ENCODE results near the gene EFCAB6. TPM values are rescaled to one million over a fixed set of nuclear protein-coding genes. Genes with fewer than 3 reads are reported as not detected.

EFCAB6 gene
- total and polyA plus RNA-seq, 10 of the 15 experiments (the other 5 are each of a cell fraction or from before 2014, with no cell fraction given) = 0.05 to 0.42 (median 0.19) TPM

GRCh38 chr22:43798492-43798891, 13.6 kb downstream of the EFCAB6 start (continued):
- TF ChIP-seq, protein P1, sequence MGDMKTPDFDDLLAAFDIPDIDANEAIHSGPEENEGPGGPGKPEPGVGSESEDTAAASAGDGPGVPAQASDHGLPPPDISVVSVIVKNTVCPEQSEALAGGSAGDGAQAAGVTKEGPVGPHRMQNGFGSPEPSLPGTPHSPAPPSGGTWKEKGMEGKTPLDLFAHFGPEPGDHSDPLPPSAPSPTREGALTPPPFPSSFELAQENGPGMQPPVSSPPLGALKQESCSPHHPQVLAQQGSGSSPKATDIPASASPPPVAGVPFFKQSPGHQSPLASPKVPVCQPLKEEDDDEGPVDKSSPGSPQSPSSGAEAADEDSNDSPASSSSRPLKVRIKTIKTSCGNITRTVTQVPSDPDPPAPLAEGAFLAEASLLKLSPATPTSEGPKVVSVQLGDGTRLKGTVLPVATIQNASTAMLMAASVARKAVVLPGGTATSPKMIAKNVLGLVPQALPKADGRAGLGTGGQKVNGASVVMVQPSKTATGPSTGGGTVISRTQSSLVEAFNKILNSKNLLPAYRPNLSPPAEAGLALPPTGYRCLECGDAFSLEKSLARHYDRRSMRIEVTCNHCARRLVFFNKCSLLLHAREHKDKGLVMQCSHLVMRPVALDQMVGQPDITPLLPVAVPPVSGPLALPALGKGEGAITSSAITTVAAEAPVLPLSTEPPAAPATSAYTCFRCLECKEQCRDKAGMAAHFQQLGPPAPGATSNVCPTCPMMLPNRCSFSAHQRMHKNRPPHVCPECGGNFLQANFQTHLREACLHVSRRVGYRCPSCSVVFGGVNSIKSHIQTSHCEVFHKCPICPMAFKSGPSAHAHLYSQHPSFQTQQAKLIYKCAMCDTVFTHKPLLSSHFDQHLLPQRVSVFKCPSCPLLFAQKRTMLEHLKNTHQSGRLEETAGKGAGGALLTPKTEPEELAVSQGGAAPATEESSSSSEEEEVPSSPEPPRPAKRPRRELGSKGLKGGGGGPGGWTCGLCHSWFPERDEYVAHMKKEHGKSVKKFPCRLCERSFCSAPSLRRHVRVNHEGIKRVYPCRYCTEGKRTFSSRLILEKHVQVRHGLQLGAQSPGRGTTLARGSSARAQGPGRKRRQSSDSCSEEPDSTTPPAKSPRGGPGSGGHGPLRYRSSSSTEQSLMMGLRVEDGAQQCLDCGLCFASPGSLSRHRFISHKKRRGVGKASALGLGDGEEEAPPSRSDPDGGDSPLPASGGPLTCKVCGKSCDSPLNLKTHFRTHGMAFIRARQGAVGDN (IDR thresholded peaks at IDR 0.05) = peak; percentile 57; the same call in 1 of the 2 replicates
- TF ChIP-seq, protein P2, sequence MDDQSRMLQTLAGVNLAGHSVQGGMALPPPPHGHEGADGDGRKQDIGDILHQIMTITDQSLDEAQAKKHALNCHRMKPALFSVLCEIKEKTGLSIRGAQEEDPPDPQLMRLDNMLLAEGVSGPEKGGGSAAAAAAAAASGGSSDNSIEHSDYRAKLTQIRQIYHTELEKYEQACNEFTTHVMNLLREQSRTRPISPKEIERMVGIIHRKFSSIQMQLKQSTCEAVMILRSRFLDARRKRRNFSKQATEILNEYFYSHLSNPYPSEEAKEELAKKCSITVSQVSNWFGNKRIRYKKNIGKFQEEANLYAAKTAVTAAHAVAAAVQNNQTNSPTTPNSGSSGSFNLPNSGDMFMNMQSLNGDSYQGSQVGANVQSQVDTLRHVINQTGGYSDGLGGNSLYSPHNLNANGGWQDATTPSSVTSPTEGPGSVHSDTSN (IDR thresholded peaks at IDR 0.05; ENCODE audit: insufficient replicate concordance, low read depth, low read length) = no peak
- TF ChIP-seq SMAD1 (IDR thresholded peaks at IDR 0.05; ENCODE audit: low read depth, partially characterized antibody) = no peak
- no peak for TF ChIP-seq CEBPB (IDR thresholded peaks at IDR 0.05; ENCODE audit: borderline replicate concordance in 1 of 2, low read depth in 2 of 2, low read length in 2 of 2)
- 0 out of 2 replicates have a peak, but pooled peaks have one; percentile 41 for TF ChIP-seq NBN (IDR thresholded peaks at IDR 0.05)
- no peak for TF ChIP-seq SREBF2 (IDR thresholded peaks at IDR 0.05; ENCODE audit: low read length)
- peak; percentile 68 to 72 for TF ChIP-seq IKZF2 (IDR thresholded peaks at IDR 0.05)
- no peak for TF ChIP-seq BMI1 (IDR thresholded peaks at IDR 0.05; ENCODE audit: borderline replicate concordance)
- TF ChIP-seq, protein P3, sequence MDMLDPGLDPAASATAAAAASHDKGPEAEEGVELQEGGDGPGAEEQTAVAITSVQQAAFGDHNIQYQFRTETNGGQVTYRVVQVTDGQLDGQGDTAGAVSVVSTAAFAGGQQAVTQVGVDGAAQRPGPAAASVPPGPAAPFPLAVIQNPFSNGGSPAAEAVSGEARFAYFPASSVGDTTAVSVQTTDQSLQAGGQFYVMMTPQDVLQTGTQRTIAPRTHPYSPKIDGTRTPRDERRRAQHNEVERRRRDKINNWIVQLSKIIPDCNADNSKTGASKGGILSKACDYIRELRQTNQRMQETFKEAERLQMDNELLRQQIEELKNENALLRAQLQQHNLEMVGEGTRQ (IDR thresholded peaks at IDR 0.05; ENCODE audit: borderline replicate concordance, low read depth, low read length) = no peak
- TF ChIP-seq, protein P4, sequence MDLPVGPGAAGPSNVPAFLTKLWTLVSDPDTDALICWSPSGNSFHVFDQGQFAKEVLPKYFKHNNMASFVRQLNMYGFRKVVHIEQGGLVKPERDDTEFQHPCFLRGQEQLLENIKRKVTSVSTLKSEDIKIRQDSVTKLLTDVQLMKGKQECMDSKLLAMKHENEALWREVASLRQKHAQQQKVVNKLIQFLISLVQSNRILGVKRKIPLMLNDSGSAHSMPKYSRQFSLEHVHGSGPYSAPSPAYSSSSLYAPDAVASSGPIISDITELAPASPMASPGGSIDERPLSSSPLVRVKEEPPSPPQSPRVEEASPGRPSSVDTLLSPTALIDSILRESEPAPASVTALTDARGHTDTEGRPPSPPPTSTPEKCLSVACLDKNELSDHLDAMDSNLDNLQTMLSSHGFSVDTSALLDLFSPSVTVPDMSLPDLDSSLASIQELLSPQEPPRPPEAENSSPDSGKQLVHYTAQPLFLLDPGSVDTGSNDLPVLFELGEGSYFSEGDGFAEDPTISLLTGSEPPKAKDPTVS (IDR thresholded peaks at IDR 0.05; ENCODE audit: low read depth, low read length) = no peak
- TF ChIP-seq SUPT20H (IDR thresholded peaks at IDR 0.05; ENCODE audit: borderline replicate concordance, control insufficient read depth, low read depth, low read length) = no peak
- TF ChIP-seq RCOR1 (conservative IDR thresholded peaks at IDR 0.05; ENCODE audit: low read depth, low read length) = no peak
- TF ChIP-seq SPI1 (IDR thresholded peaks at IDR 0.05; ENCODE audit: borderline replicate concordance, insufficient read depth, low read depth, low read length) = peak; percentile 98
- TF ChIP-seq ZNF217 (IDR thresholded peaks at IDR 0.05) = no peak
- TF ChIP-seq, protein P5, sequence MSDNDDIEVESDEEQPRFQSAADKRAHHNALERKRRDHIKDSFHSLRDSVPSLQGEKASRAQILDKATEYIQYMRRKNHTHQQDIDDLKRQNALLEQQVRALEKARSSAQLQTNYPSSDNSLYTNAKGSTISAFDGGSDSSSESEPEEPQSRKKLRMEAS (IDR thresholded peaks at IDR 0.05; ENCODE audit: low read depth, low read length) = no peak
- TF ChIP-seq NR2F1 (conservative IDR thresholded peaks at IDR 0.05) = no peak
- TF ChIP-seq RAD21 (IDR thresholded peaks at IDR 0.05; ENCODE audit: insufficient read depth, low read depth, low read length) = no peak
- TF ChIP-seq, protein P6, sequence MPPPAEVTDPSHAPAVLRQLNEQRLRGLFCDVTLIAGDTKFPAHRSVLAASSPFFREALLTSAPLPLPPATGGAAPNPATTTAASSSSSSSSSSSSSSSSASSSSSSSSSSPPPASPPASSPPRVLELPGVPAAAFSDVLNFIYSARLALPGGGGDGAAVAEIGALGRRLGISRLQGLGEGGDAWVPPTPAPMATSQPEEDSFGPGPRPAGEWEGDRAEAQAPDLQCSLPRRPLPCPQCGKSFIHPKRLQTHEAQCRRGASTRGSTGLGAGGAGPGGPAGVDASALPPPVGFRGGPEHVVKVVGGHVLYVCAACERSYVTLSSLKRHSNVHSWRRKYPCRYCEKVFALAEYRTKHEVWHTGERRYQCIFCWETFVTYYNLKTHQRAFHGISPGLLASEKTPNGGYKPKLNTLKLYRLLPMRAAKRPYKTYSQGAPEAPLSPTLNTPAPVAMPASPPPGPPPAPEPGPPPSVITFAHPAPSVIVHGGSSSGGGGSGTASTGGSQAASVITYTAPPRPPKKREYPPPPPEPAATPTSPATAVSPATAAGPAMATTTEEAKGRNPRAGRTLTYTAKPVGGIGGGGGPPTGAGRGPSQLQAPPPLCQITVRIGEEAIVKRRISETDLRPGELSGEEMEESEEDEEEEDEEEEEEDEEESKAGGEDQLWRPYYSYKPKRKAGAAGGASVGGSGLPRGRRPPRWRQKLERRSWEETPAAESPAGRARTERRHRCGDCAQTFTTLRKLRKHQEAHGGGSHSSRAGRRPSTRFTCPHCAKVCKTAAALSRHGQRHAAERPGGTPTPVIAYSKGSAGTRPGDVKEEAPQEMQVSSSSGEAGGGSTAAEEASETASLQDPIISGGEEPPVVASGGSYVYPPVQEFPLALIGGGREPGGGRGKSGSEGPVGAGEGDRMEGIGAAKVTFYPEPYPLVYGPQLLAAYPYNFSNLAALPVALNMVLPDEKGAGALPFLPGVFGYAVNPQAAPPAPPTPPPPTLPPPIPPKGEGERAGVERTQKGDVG (CRISPR knock-in tag; IDR thresholded peaks at IDR 0.05) = no peak
- no peak for TF ChIP-seq STAT3 (IDR thresholded peaks at IDR 0.05; ENCODE audit: low read depth, low read length)

Data from GM12878 (cell line).